GM21786 (cell line): ENCODE data around the gene NEURL1B.

ENCODE experiments used
- ATAC-seq: cut with Tn5 transposase; IDR thresholded peaks from one replicate; pipeline ENCODE4 v1.9.1; 2021; ENCODE audit not compliant: unreplicated experiment

NEURL1B gene

DNA sequence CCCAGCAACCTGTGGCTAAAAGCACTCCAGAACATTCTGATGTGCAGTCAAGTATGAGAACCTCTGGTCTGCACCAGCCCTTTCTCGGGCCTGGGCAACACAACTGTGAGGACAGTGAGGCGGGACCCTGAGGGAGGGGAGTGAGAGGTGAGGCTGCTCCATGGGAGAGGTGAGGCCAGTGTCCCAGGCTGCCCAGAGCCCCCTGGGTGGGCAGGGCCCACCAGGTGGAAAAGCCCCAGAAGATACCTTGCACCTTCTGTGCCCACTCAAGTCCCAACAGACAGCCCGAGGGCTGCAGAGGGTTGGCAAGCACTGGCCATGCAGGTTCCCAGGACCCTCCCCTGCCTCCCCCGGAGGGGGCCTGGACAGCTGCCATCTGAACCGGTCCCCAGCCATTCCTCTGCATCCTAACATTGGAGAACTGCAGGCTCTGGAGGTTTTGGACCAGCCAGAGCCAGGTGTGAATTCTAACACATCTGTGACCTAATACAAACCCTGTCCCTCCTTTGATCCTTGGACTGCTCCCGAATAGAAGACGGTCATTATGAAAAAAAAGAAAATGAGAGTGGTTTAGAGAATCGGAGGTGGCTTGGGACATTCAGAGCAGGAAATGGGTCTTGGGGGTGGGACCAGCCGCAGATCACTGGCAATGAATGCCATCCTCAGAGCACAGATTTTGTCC lies 72.9 kb downstream of the NEURL1B start:
- no peak for ATAC-seq

DNA sequence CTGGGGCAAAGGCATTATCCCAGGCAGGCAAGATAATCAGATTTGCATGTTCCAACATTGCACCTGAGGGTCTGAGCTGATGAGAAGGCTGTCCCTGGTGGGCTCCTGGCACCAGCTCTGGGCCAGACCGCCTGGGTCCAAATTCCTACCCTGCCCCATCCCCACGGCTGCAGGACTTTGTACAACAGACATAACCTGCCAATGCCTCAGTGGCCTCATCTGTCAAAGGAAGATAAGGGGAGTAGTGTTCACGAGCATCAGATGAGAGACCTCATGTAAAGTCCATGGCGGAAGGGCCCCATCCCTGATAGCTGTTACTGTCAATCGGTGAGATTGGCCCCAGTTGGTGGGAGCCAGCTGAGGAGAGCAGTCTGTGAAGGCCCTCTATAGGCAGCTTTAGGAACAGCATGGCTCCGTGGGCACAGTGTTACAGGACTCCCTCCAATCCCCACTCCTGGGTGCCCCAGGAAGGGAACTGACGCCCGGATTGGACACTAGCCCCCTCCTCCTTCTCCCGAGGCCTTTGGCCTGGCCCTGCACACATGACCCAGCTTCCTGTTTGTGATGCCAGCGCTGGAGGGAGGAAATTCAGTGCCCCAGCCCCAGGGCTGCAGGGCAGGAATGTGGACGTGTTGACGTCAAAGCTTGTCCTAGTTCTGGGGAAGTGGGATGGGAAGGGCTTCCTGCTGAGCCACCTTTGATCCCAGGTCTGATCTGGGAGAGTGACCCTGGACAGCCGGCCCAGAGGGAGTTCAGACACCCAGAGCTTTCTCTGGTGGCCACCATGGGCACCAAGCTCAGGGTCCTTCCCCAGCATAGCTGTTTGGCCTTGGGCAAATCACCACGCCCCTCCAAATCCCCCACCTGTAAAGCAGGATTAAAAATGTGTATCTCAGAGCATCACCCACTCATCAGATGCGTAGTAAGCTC lies 73.7 kb downstream of the NEURL1B start:
- ATAC-seq: peak; percentile 65

DNA sequence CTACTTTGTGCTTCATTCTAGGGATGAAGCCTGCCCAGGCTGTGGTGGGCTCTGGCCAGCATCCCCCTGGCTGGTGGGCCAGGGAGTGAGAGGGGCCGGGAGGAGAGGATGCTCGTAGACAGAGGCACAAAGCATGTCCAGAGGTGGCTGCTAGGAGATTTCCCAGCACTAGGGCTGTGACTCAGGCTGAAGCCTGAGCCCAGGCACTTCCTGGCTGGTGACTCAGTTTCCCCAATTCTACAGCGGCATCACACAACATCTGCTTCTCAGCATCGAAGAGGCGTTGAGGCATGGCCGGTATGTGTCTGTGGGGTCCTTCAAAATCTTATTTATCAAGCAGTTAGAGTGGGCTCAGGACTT lies 74.3 kb downstream of the NEURL1B start:
- ATAC-seq: no peak

DNA sequence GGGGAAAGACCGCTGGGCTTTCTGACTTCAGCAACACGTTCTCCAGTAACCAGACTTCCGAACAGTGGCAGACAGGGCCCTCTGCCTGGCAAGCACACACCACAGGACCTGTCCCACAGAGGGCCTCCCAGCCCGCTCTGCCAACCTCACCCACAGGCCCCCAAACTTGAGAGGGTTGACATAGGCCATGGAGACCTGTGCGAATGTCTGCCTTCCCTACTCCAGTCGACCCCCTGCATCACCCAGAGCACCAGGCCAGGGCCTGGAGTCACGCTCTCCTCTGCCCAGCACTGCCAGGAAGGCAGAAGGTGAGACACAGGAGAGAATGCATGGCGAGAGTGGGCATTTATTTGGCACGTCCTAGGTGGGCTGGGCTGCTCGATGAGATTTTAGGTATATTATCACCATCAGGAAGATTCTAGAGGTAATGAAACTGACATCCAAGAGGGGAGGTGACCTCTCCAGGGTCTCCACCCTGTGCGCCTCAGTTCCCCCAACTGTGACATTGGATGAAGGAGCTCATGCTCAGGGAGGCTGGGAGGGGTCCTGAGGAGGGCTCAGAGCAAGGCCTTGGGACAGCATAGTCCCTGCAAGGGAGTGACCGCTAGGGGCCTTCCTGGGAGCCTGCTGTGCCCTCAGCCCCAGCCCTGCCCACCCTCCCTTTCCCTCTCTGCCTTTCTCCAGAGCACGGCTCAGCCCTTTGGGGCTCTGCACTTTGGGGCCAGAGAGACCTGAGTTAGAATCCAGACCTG lies 75.0 kb downstream of the NEURL1B start:
- ATAC-seq: no peak

DNA sequence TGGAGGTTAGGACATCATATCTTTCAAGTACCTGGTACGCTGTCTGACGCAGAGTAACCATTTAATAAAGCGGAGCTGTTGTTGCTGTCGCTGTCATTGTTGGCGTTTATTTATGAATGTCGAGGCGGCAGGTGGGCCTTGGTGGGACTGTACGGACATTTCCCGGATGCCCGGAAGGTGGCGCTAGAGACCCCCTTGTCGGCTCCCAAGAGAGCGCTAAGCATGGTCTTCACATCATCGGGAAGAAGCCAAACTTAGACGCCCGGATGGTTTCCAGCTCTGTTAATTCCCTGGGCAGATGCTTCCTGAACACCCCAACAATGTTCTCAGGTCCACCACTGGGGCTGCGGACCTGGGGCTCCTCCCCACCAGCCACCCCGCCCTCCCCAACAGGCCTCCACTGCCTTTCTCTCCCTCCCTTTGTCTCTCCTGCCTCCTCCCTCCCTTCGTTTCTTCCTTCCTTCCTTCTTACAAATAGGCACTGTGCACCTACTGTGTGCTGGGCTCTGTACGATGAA lies 75.8 kb downstream of the NEURL1B start:
- peak; percentile 60 for ATAC-seq

DNA sequence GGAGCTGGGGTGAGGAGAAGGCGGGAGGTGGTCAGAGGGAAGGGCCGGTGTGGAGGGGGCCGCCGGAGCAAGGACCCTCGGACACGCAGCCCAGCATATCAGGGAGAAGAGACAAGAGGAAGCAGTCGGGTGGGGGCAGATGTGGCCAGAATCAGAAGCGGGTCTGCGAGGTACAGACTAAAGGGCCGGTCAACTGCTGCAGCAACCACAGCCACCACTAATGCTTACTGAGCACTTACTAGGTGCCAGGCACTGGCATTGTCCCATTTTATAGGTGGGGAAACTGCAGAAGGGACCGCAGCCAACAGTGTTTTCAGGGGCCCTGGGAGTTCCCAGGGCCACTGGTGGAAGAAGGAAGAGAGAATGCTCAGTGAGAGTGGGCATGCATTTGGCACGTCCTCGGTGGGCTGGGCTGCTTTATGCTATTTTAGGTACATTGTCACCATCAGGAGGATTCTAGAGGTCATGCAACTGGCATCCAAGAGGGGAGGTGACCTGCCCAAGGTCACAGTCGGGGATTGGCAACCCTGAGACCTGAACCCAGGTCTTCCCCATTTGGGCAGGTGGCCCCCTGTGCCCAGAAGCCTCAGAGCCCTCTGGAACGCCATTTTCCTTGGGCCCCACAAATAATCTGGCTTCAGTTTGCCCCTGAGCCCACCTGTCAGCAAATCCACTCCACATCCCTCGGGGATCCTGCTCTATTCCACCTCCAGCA lies 76.6 kb downstream of the NEURL1B start:
- ATAC-seq: no peak

DNA sequence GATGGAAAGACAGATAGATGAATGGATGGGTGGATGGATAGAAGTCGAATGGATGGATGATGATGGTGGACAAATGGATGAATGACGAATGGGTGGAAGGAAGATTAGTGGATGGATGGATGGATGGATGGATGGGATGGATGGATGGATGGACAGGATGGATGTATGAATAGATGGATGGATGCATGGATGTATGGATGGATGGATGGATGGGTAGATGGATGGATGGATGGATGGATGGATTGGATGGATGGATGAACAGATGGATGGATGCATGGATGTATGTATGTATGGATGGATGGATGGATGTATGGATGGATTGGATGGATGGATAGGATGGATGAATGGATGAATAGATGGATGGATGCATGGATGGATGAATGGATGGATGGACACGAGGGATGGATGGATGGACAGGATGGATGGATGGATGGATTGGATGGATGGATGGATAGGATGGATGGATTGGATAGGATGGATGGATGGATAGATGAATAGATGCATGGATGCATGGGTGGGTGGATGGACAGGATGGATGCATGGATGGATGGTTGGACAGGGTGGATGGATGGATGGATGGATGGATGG lies 77.6 kb downstream of the NEURL1B start:
- ATAC-seq: no peak

DNA sequence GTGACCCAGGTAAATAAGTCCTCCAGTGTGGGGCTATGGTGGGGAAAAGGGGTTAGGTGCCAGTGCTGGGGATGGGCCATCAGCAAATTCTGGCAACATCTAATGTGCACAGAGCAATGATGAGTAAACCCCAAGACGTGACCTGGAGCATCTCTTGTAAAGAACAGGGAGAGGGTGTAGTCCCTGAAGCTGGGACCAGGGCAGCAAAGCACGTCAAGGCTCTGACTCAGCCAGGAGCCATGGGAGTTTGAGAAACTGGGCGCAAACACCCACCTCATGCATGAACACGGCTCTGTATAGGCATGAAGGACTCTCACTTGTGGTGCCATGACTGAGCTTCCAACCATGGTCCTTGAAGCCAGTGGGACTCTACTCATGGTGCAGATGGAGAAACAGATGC lies 78.1 kb downstream of the NEURL1B start:
- ATAC-seq: no peak

DNA sequence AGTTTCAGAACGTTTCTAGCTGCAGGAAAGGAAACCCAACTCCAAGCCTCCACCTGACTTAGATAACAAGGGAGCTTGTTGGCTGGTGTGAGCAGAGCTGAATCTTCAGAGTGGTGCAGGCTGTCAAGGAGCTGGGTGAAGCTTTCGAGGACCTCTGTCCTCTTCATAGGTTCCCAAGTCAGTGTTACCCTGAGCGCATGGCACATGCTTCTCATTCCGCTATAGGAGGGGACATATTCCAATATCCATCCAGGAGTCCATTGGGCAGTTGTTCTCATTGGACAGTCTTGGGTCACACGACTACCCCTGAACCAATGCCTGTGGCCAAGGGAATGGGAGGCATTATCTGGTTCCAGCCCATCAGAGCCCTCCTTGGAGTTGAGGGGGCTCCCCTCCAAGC lies 79.6 kb downstream of the NEURL1B start:
- no peak for ATAC-seq

DNA sequence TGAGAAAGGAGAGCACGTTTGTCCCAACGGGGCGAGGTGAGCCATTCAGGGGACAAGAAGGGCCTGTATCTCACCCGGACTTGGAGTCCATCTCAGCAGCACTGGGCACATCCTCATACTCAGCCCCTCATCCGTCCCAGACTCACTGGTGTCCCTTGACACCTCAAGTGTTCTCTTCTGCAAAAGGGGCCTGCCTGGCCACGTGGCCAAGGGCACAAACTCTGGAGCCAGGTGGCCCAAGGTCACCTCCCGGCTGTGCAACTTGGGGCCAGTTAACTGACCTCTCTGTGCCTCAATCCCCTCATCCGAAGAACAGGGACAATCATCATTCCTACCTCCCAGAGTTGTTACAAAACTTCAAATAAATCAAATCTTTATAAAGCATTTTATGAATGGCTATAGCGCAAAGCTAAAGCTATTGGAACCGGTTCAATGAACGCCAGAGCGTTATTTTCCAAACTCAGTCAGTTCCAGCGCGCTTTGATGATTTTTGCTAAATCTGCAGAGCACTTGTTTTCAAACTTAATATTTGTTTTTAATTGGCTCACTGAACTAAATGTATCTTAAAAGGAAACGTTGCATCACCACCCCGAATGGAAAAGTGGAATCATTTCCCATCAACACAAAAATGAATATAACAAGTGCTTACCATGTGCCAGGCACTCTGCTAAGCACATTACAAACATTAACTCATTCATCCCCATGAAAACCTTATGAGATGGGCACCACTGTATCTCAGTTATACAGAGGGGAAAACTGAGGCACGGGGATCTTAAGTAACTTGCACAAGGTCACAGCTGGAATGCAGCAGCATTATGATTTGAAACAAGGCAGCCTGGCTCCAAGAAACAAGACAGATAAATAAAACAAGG lies 80.6 kb downstream of the NEURL1B start:
- no peak for ATAC-seq

DNA sequence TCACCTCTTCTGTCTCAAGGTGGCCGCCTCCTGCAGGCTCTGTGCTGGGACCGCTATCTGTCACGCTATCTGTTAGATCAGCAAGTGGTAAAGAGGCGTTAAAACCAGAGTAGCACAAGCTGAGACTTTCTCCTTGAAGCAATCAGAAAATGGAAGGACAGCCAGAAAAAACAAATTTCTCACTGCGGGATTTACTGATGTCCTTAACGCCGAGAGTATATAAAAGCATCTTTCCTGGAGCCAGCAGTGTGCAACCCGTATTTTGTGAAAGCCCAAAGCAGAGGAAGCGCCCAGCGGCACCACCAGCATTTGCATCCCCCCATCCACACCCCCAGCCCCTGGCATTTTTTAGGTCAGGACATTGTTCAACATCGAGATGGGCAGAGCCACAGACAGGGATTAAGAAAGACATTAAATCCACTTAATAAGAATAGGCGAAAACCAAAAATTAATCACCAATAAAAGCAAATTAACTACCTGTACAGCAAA lies 81.3 kb downstream of the NEURL1B start:
- no peak for ATAC-seq

DNA sequence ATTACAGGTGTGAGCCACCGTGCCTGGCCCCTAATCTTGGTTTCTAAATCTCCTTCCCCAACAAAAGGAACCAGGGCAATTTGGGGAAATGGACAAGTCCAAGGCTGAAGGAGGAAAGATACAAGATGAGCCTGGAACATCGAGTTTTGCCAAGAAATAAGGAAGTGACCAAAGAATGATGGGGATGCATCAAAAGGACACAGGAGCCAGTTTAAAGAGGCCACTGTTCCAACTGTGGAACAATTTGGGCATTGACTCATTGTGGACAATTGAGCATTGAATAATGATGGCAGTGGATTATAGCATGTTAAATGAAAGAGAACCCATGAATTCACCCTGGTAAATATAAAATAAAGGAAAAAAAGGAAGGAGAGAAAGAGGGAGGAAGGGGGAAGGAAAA lies 82.4 kb downstream of the NEURL1B start:
- ATAC-seq: no peak

DNA sequence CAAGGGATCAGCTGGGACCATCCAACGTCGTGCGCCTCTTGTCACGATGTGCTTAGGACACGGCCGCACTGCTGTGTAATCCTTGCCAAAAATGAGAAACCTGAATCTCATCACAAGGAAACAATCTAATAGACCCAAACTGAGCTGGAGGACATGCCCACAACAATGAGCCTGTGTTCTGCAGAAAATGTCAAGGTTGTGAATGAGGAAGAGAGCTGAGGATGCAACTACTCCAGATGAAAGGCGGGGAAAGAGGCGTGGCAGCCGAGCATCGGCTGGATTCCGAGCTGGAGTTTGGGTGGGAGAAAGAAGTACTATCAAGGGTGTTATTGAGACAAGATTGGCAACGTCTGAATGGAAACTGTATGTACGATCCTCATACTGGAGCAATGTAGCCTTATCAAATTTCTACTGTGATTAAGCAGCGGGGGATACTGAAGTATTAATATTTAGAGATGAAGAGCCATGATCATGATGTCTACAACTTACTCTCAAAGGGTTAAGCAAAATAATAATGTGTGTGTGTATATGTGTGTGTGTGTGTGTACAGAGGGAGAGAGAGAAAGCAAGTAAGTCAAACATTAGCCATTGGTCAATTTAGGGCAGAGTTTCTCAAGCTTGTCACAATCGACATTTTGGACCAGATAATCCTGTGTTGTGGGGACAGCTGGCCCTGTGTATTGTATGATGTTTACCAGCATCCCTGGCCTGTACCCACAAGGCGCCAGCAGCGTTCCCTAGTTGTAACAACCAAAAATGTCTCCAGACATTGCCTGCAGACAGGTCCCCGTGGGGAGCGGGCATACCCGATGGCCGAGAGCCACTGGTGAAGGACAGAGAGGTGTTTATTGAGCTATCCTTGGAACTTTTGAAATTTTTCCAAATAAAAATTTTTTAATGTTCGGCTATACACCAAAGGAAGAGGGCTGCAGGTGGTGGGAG lies 83.5 kb downstream of the NEURL1B start:
- ATAC-seq: no peak

DNA sequence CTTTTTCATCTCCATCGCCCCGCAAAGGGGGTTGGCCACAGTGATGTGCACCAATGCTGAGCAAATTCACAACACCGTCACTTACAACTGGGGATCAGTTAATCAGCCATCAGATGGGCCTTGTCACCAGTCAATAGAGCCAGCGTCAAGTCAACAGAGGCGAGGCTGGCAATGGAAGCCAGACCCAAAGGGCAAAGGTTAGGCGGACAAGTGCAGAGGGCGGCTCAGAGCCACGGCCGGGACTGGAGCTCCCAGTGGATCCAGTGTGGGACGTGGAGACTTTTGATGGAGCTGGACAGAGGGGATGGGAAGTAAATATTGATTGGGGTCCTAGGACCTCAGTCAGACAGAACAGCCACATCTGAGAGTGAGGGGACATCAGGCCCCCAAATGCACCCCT lies 84.2 kb downstream of the NEURL1B start:
- ATAC-seq: no peak

DNA sequence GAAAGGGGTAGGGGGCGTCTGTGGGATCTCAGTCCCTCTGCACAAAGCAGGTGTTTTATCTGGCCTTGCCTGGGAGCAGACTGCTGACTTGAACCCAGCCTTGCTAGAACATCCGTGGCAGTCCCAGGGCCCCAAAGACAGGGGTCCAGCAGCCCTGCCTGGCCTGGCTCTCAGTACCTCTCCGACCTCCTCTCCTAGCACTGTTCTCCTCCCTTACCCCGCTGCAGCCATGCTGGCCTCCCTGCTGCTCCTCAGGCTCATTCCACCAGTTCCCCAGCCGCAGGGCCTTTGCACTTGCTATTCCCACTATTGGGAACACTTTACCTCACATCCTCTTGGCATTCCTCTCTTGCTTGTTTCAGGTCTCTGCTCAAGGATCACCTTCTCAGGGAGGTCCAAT lies 84.7 kb downstream of the NEURL1B start:
- ATAC-seq: no peak

DNA sequence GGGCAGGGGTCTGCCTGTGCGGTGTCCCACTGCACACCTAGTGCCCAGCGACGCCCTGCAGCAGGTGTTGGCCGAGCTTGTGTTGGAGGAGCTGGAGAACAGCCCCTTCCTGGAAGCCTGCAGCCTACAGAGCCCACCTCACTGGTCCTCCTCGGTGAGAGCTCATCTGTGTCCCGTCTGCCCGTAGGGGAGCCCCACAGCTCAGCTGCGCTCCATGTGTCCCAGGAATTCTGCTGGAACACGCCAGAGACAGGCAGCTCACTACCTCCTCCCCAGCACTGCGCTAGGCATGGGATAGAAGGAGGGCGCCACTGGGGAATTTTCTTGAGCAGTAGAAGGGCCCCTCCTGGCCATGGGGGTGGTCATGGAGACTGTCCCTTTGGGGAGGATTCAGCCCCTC lies 85.9 kb downstream of the NEURL1B start:
- no peak for ATAC-seq

DNA sequence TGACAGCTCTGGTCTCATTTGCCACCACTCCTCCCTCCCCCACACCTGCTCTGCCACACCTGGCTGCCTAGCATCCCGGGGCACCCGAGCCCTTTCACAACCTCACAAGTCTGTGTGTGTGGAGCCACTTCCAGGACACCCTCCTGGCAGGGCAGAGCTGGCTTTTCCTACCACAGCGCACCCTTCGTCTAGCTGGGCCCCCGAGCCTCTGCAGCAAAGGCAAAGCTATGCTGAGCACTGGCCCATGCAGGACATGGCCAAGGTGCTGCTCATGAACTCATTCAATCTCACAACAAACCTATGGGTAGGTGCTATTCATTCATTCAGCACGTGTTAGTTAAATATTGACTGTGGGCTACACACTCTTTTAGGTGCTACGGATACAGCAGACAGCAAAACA lies 86.5 kb downstream of the NEURL1B start:
- ATAC-seq: no peak

DNA sequence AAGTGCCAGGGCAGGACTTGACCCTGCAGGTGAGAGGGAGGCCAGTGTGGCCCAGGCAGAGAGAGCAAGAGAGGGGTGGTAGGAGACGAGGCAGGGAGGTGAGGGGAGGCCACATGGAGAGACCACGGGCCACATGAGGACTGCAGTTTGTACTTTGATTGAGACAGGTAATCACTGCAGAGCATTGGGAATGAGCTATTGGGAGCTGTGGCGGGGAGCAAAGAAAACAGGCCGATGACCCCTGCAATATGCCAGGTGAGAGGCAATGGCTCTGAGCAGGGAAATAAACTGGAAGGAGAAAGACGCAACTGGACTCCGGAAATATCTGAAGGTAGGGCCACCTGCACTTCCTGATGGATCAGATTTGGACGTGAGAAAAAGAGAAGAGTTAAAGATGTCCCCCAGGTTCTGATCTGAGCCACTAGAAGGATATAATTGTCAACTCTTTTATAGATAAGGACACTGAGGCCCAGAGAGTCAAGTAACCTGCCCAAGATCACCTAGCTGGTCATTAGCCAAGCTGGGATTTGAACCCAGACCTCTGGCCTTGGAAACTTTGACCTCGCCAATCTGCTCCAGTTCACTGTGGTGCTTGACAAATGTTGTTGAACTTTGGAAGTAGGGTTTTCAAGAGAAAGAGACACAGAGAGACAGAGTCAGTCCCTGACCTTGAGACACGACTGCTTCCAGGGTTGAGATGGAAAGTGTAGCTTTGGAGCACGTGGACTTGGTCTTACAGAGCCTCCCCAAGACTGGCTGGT lies 87.6 kb downstream of the NEURL1B start:
- ATAC-seq: no peak
